ENCODE data around the gene YAF2.

Gene YAF2

GRCh38 chr12:42238240-42239140 is at the start of gene YAF2:
Gene YAF2, minus strand, starts transcription at chr12:42238248. Its CDS starts 68 bp downstream, at chr12:42238180.
- Histone ChIP-seq H3K4me3 (ENCODE audit: low read length) (peak within 1 kb of the TSS; percentile 74), H3K9ac (ENCODE audit: low read depth, low read length) (peak within 1 kb of the TSS; percentile 49; the same call in 1 of the 2 replicates), H3K4me1 (ENCODE audit: insufficient read depth, low read length) (no peaks in the 10 kb centered on the region; the same call in 1 of the 2 replicates), H3K27me3 (ENCODE audit: insufficient read depth, low read length) (peaks cover 91% of the 10 kb centered on the region), H3K9me3 (ENCODE audit: insufficient read depth, low read depth, low read length) (no peaks in the 10 kb centered on the region), H3K36me3 (ENCODE audit: insufficient read depth, low read depth, low read length) (no peaks in the 10 kb centered on the region), H3K27ac (ENCODE audit: low read length) (no peak within 1 kb of the TSS)

GRCh38 chr12:42286741-42287140 is 48.7 kb upstream of the YAF2 start:
- no peaks in the 10 kb centered on the region for H3K9me3 ChIP-seq (ENCODE audit: insufficient read depth, low read depth, low read length)
- H3K27ac ChIP-seq (ENCODE audit: low read length) = no peak overlapping the region
- no peaks in the 10 kb centered on the region for H3K27me3 ChIP-seq (ENCODE audit: insufficient read depth, low read length)
- no peak overlapping the region for H3K4me3 ChIP-seq (ENCODE audit: low read length)
- H3K4me1 ChIP-seq (ENCODE audit: insufficient read depth, low read length) = no peaks in the 10 kb centered on the region
- no peak overlapping the region for H3K9ac ChIP-seq (ENCODE audit: low read depth, low read length)
- no peaks in the 10 kb centered on the region for H3K36me3 ChIP-seq (ENCODE audit: insufficient read depth, low read depth, low read length)

GRCh38 chr12:42285431-42285830 is 47.4 kb upstream of the YAF2 start:
- Histone ChIP-seq H3K4me3 (ENCODE audit: low read length) (no peak overlapping the region), H3K36me3 (ENCODE audit: insufficient read depth, low read depth, low read length) (no peaks in the 10 kb centered on the region), H3K27ac (ENCODE audit: low read length) (no peak overlapping the region), H3K9me3 (ENCODE audit: insufficient read depth, low read depth, low read length) (no peaks in the 10 kb centered on the region), H3K9ac (ENCODE audit: low read depth, low read length) (no peak overlapping the region), H3K4me1 (ENCODE audit: insufficient read depth, low read length) (no peaks in the 10 kb centered on the region), H3K27me3 (ENCODE audit: insufficient read depth, low read length) (no peaks in the 10 kb centered on the region)

GRCh38 chr12:42284876-42285275 is 46.8 kb upstream of the YAF2 start:
- H3K27me3 ChIP-seq (ENCODE audit: insufficient read depth, low read length) = no peaks in the 10 kb centered on the region
- no peaks in the 10 kb centered on the region for H3K9me3 ChIP-seq (ENCODE audit: insufficient read depth, low read depth, low read length)
- H3K9ac ChIP-seq (ENCODE audit: low read depth, low read length) = no peak overlapping the region
- no peaks in the 10 kb centered on the region for H3K4me1 ChIP-seq (ENCODE audit: insufficient read depth, low read length)
- H3K4me3 ChIP-seq (ENCODE audit: low read length) = no peak overlapping the region
- no peaks in the 10 kb centered on the region for H3K36me3 ChIP-seq (ENCODE audit: insufficient read depth, low read depth, low read length)
- H3K27ac ChIP-seq (ENCODE audit: low read length) = no peak overlapping the region

- H3K27me3 ChIP-seq (ENCODE audit: insufficient read depth, low read length) = no peaks in the 10 kb centered on the region
- no peak overlapping the region for H3K9ac ChIP-seq (ENCODE audit: low read depth, low read length)
- H3K27ac ChIP-seq (ENCODE audit: low read length) = no peak overlapping the region
- no peaks in the 10 kb centered on the region for H3K9me3 ChIP-seq (ENCODE audit: insufficient read depth, low read depth, low read length)
- no peaks in the 10 kb centered on the region for H3K36me3 ChIP-seq (ENCODE audit: insufficient read depth, low read depth, low read length)
- H3K4me3 ChIP-seq (ENCODE audit: low read length) = no peak overlapping the region
- no peaks in the 10 kb centered on the region for H3K4me1 ChIP-seq (ENCODE audit: insufficient read depth, low read length)
These were observed 46.1 kb upstream of the YAF2 start for GRCh38 chr12:42284157-42284556.

GRCh38 chr12:42283739-42284138 is 45.7 kb upstream of the YAF2 start:
- Histone ChIP-seq H3K9me3 (ENCODE audit: insufficient read depth, low read depth, low read length) (no peaks in the 10 kb centered on the region), H3K9ac (ENCODE audit: low read depth, low read length) (no peak overlapping the region), H3K4me1 (ENCODE audit: insufficient read depth, low read length) (no peaks in the 10 kb centered on the region), H3K27me3 (ENCODE audit: insufficient read depth, low read length) (no peaks in the 10 kb centered on the region), H3K4me3 (ENCODE audit: low read length) (no peak overlapping the region), H3K27ac (ENCODE audit: low read length) (no peak overlapping the region), H3K36me3 (ENCODE audit: insufficient read depth, low read depth, low read length) (no peaks in the 10 kb centered on the region)

- Histone ChIP-seq H3K9me3 (ENCODE audit: insufficient read depth, low read depth, low read length) (no peaks in the 10 kb centered on the region), H3K27me3 (ENCODE audit: insufficient read depth, low read length) (no peaks in the 10 kb centered on the region), H3K9ac (ENCODE audit: low read depth, low read length) (no peak overlapping the region), H3K4me1 (ENCODE audit: insufficient read depth, low read length) (no peaks in the 10 kb centered on the region), H3K4me3 (ENCODE audit: low read length) (no peak overlapping the region), H3K36me3 (ENCODE audit: insufficient read depth, low read depth, low read length) (no peaks in the 10 kb centered on the region), H3K27ac (ENCODE audit: low read length) (no peak overlapping the region)
These were observed 44.2 kb upstream of the YAF2 start for GRCh38 chr12:42282294-42282693.

- no peak overlapping the region for H3K4me3 ChIP-seq (ENCODE audit: low read length)
- H3K27me3 ChIP-seq (ENCODE audit: insufficient read depth, low read length) = no peaks in the 10 kb centered on the region
- no peaks in the 10 kb centered on the region for H3K36me3 ChIP-seq (ENCODE audit: insufficient read depth, low read depth, low read length)
- no peak overlapping the region for H3K27ac ChIP-seq (ENCODE audit: low read length)
- H3K9ac ChIP-seq (ENCODE audit: low read depth, low read length) = no peak overlapping the region
- H3K4me1 ChIP-seq (ENCODE audit: insufficient read depth, low read length) = no peaks in the 10 kb centered on the region
- H3K9me3 ChIP-seq (ENCODE audit: insufficient read depth, low read depth, low read length) = no peaks in the 10 kb centered on the region
These were observed 43.8 kb upstream of the YAF2 start for GRCh38 chr12:42281844-42282243.

- Histone ChIP-seq H3K9ac (ENCODE audit: low read depth, low read length) (no peak overlapping the region), H3K27ac (ENCODE audit: low read length) (no peak overlapping the region)
These were observed 43.2 kb upstream of the YAF2 start for GRCh38 chr12:42281278-42281677.

GRCh38 chr12:42278128-42278510 is 40.1 kb upstream of the YAF2 start:
- no peaks in the 10 kb centered on the region for H3K9me3 ChIP-seq (ENCODE audit: insufficient read depth, low read depth, low read length)
- H3K9ac ChIP-seq (ENCODE audit: low read depth, low read length) = no peak overlapping the region
- no peaks in the 10 kb centered on the region for H3K36me3 ChIP-seq (ENCODE audit: insufficient read depth, low read depth, low read length)
- no peaks in the 10 kb centered on the region for H3K27me3 ChIP-seq (ENCODE audit: insufficient read depth, low read length)
- no peak overlapping the region for H3K4me3 ChIP-seq (ENCODE audit: low read length)
- no peak overlapping the region for H3K27ac ChIP-seq (ENCODE audit: low read length)
- H3K4me1 ChIP-seq (ENCODE audit: insufficient read depth, low read length) = no peaks in the 10 kb centered on the region

More at GRCh38 chr12:42281278-42281677, 43.2 kb upstream of the YAF2 start:
- H3K9me3 ChIP-seq (ENCODE audit: insufficient read depth, low read depth, low read length) = no peaks in the 10 kb centered on the region
- H3K4me3 ChIP-seq (ENCODE audit: low read length) = no peak overlapping the region
- no peaks in the 10 kb centered on the region for H3K4me1 ChIP-seq (ENCODE audit: insufficient read depth, low read length)
- no peaks in the 10 kb centered on the region for H3K27me3 ChIP-seq (ENCODE audit: insufficient read depth, low read length)
- H3K36me3 ChIP-seq (ENCODE audit: insufficient read depth, low read depth, low read length) = no peaks in the 10 kb centered on the region

GRCh38 chr12:42277396-42278127 is 39.5 kb upstream of the YAF2 start:
- H3K4me1 ChIP-seq (ENCODE audit: insufficient read depth, low read length) = no peaks in the 10 kb centered on the region
- no peaks in the 10 kb centered on the region for H3K36me3 ChIP-seq (ENCODE audit: insufficient read depth, low read depth, low read length)
- H3K27ac ChIP-seq (ENCODE audit: low read length) = no peak overlapping the region
- no peaks in the 10 kb centered on the region for H3K9me3 ChIP-seq (ENCODE audit: insufficient read depth, low read depth, low read length)
- no peaks in the 10 kb centered on the region for H3K27me3 ChIP-seq (ENCODE audit: insufficient read depth, low read length)
- no peak overlapping the region for H3K9ac ChIP-seq (ENCODE audit: low read depth, low read length)
- H3K4me3 ChIP-seq (ENCODE audit: low read length) = no peak overlapping the region

GRCh38 chr12:42275499-42275898 is 37.5 kb upstream of the YAF2 start:
- Histone ChIP-seq H3K27ac (ENCODE audit: low read length) (no peak overlapping the region), H3K36me3 (ENCODE audit: insufficient read depth, low read depth, low read length) (no peaks in the 10 kb centered on the region), H3K9me3 (ENCODE audit: insufficient read depth, low read depth, low read length) (no peaks in the 10 kb centered on the region), H3K9ac (ENCODE audit: low read depth, low read length) (no peak overlapping the region), H3K27me3 (ENCODE audit: insufficient read depth, low read length) (no peaks in the 10 kb centered on the region), H3K4me1 (ENCODE audit: insufficient read depth, low read length) (no peaks in the 10 kb centered on the region), H3K4me3 (ENCODE audit: low read length) (no peak overlapping the region)

Data from iPS-20b (cell line).